Measurements from ENCODE around the gene ANKRD22.

DNA sequence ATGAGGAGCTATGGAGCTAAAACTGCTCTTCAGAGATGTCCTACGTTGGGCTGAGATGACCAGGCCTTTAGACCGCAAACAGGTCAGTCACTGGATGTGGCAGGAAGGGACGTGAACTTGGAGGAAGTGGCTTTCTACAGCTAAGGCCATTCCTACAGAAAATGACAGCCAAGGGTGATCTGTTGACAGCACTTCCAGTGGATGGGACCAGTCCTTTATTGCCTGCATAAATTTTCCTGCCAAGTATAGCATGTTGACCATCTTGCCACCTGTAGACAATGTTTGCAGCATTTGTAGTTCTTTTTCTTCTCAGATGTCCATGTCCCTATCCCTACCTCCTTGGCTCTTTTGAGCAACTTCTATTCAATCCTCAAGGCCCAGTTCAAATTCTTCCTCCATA lies 45.7 kb downstream of the ANKRD22 start:
- TF ChIP-seq, protein P1, sequence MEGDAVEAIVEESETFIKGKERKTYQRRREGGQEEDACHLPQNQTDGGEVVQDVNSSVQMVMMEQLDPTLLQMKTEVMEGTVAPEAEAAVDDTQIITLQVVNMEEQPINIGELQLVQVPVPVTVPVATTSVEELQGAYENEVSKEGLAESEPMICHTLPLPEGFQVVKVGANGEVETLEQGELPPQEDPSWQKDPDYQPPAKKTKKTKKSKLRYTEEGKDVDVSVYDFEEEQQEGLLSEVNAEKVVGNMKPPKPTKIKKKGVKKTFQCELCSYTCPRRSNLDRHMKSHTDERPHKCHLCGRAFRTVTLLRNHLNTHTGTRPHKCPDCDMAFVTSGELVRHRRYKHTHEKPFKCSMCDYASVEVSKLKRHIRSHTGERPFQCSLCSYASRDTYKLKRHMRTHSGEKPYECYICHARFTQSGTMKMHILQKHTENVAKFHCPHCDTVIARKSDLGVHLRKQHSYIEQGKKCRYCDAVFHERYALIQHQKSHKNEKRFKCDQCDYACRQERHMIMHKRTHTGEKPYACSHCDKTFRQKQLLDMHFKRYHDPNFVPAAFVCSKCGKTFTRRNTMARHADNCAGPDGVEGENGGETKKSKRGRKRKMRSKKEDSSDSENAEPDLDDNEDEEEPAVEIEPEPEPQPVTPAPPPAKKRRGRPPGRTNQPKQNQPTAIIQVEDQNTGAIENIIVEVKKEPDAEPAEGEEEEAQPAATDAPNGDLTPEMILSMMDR (conservative IDR thresholded peaks at IDR 0.05; ENCODE audit: low read depth, low read length), result no peak
- TF ChIP-seq EZH2 (IDR thresholded peaks at IDR 0.05; ENCODE audit: borderline replicate concordance, low read depth, low read length, poor library complexity, severe bottlenecking), result no peak

All from A673 (cell line).